Measurements from ENCODE around the gene MCRS1.

- no peak for TF ChIP-seq POLR2AphosphoS5 (IDR thresholded peaks at IDR 0.05)
- TF ChIP-seq EP300 (IDR thresholded peaks at IDR 0.05), result no peak
- no peak for TF ChIP-seq CTCF (IDR thresholded peaks at IDR 0.05)
Observed at GRCh38 chr12:49609875-49610154, 41.9 kb upstream of the MCRS1 start.
